H9 (cell line): Measurements from ENCODE around the gene FUT8. TPM values are rescaled to one million over a fixed set of nuclear protein-coding genes. Genes with fewer than 3 reads are reported as not detected.

Experiments used
- DNase-seq: peaks from one replicate; pipeline ENCODE4 v3.0.0-alpha.2; 2017
- H2AFZ ChIP-seq: one replicate; pipeline ENCODE4 v1.6.1; 2013; ENCODE audit warnings: mild to moderate bottlenecking, low read length, control low read depth, moderate library complexity
- H2AK5ac ChIP-seq: 2 replicates; pipeline ENCODE4 v1.6.1; 2013; ENCODE audit warnings: low read length, control low read depth, mixed read lengths; ENCODE audit not compliant: insufficient read length
- H2BK120ac ChIP-seq: one replicate; pipeline ENCODE4 v1.6.1; 2013; ENCODE audit warnings: low read depth, mild to moderate bottlenecking, low read length, control low read depth, inconsistent platforms; ENCODE audit not compliant: poor library complexity, severe bottlenecking
- H2BK12ac ChIP-seq: 2 replicates; pipeline ENCODE4 v1.6.1; 2013; ENCODE audit warnings: low read length, control low read depth, mixed read lengths, low read depth; ENCODE audit not compliant: insufficient read length
- H2BK15ac ChIP-seq: 2 replicates; pipeline ENCODE4 v1.6.1; 2013; ENCODE audit warnings: low read depth, low read length, control low read depth
- H2BK20ac ChIP-seq: one replicate; pipeline ENCODE4 v1.6.1; 2013; ENCODE audit warnings: low read depth, mild to moderate bottlenecking, low read length, control low read depth, inconsistent platforms; ENCODE audit not compliant: poor library complexity, severe bottlenecking
- H2BK5ac ChIP-seq: 2 replicates; pipeline ENCODE4 v1.6.1; 2013; ENCODE audit warnings: low read length, control low read depth, mixed read lengths; ENCODE audit not compliant: insufficient read length
- H3K14ac ChIP-seq: 2 replicates; pipeline ENCODE4 v1.6.1; 2013; ENCODE audit warnings: low read length, control low read depth; ENCODE audit not compliant: insufficient read depth
- H3K18ac ChIP-seq: 2 replicates; pipeline ENCODE4 v1.6.1; 2013; ENCODE audit warnings: low read depth, mild to moderate bottlenecking, mixed read lengths, low read length, control low read depth; ENCODE audit not compliant: insufficient read length
- H3K23ac ChIP-seq: 2 replicates; pipeline ENCODE4 v1.6.1; 2013; ENCODE audit warnings: low read length, control low read depth, mixed read lengths, low read depth; ENCODE audit not compliant: insufficient read length
- H3K23me2 ChIP-seq: 2 replicates; pipeline ENCODE4 v1.6.1; 2013; ENCODE audit warnings: low read depth, mild to moderate bottlenecking, mixed read lengths, low read length, control low read depth; ENCODE audit not compliant: insufficient read length, poor library complexity, severe bottlenecking
- H3K27ac ChIP-seq: 2 replicates; pipeline ENCODE4 v1.5.1; 2013; ENCODE audit warnings: low read length, control low read depth, mixed read lengths, low read depth; ENCODE audit not compliant: insufficient read length
- H3K27me3 ChIP-seq: 2 replicates; pipeline ENCODE4 v1.6.1; 2013; ENCODE audit warnings: low read length, control low read depth, inconsistent platforms; ENCODE audit not compliant: insufficient read depth
- H3K4ac ChIP-seq: 2 replicates; pipeline ENCODE4 v1.6.1; 2013; ENCODE audit warnings: low read depth, mild to moderate bottlenecking, control low read depth, inconsistent platforms, low read length, moderate library complexity
- H3K4me1 ChIP-seq: 2 replicates; pipeline ENCODE4 v1.6.1; 2013; ENCODE audit warnings: low read length, control low read depth, inconsistent platforms; ENCODE audit not compliant: insufficient read depth
- H3K4me2 ChIP-seq: 2 replicates; pipeline ENCODE4 v1.6.1; 2013; ENCODE audit warnings: low read length, control low read depth, mixed read lengths; ENCODE audit not compliant: insufficient read length, insufficient read depth
- H3K56ac ChIP-seq: 2 replicates; pipeline ENCODE4 v1.6.1; 2013; ENCODE audit warnings: low read depth, mild to moderate bottlenecking, mixed read lengths, low read length, control low read depth; ENCODE audit not compliant: insufficient read length
- H3K79me1 ChIP-seq: 2 replicates; pipeline ENCODE4 v1.6.1; 2013; ENCODE audit warnings: low read depth, mild to moderate bottlenecking, moderate library complexity, low read length, control low read depth, inconsistent platforms; ENCODE audit not compliant: insufficient read depth, poor library complexity, severe bottlenecking
- H3K79me2 ChIP-seq: 2 replicates; pipeline ENCODE4 v1.6.1; 2013; ENCODE audit warnings: low read length, control low read depth, inconsistent platforms; ENCODE audit not compliant: insufficient read depth
- H3K9ac ChIP-seq: 2 replicates; pipeline ENCODE4 v1.6.1; 2013; ENCODE audit warnings: low read length, control low read depth, mixed read lengths; ENCODE audit not compliant: insufficient read length; ENCODE audit errors: extremely low read depth
- H3K9me3 ChIP-seq: one replicate; pipeline ENCODE4 v1.6.1; 2013; ENCODE audit warnings: low read depth, low read length, inconsistent platforms; ENCODE audit not compliant: control insufficient read depth
- H3T11ph ChIP-seq: one replicate; pipeline ENCODE4 v1.6.1; 2013; ENCODE audit warnings: mild to moderate bottlenecking, low read length, control low read depth, inconsistent platforms
- H4K20me1 ChIP-seq: one replicate; pipeline ENCODE4 v1.6.1; 2013; ENCODE audit not compliant: control insufficient read depth, insufficient read length, insufficient read depth
- H4K5ac ChIP-seq: 2 replicates; pipeline ENCODE4 v1.6.1; 2013; ENCODE audit warnings: low read depth, mild to moderate bottlenecking, mixed read lengths, low read length, control low read depth; ENCODE audit not compliant: insufficient read length
- H4K8ac ChIP-seq: replicated peaks from 2 replicates; pipeline ENCODE4 v1.6.1; 2013; ENCODE audit warnings: low read length, control low read depth, mixed read lengths, low read depth; ENCODE audit not compliant: insufficient read length
- H4K91ac ChIP-seq: 2 replicates; pipeline ENCODE4 v1.6.1; 2013; ENCODE audit warnings: low read depth, mild to moderate bottlenecking, moderate library complexity, mixed read lengths, low read length, control low read depth; ENCODE audit not compliant: insufficient read length
- H3K27ac Mint-ChIP-seq, 3 experiments: 2 replicates in 2 of 3; 3 replicates in 1 of 3; pipeline ENCODE4 v1.8.0; 2020 to 2021; ENCODE audit warnings: mixed read lengths in 3 of 3, mild to moderate bottlenecking in 1 of 3, moderate library complexity in 1 of 3
- H3K27me3 Mint-ChIP-seq: 2 replicates; pipeline ENCODE4 v1.8.0; 2021; ENCODE audit warnings: low read depth, mild to moderate bottlenecking, moderate library complexity, mixed read lengths
- H3K36me3 Mint-ChIP-seq, 3 experiments: 2 replicates in 2 of 3; 3 replicates in 1 of 3; pipeline ENCODE4 v1.8.0; 2020 to 2021; ENCODE audit warnings: low read depth in 3 of 3, mixed read lengths in 3 of 3; ENCODE audit not compliant: insufficient read depth in 1 of 3
- H3K4me1 Mint-ChIP-seq, 2 experiments: 2 replicates each; pipeline ENCODE4 v1.8.0; 2020; ENCODE audit warnings: mixed read lengths in 2 of 2
- H3K4me3 Mint-ChIP-seq, 2 experiments: 2 replicates in 1 of 2; 3 replicates in 1 of 2; pipeline ENCODE4 v1.8.0; 2020 to 2021; ENCODE audit warnings: mild to moderate bottlenecking in 2 of 2, mixed read lengths in 2 of 2, moderate library complexity in 1 of 2
- H3K9me3 Mint-ChIP-seq, 2 experiments: 2 replicates in 1 of 2; 3 replicates in 1 of 2; pipeline ENCODE4 v1.8.0; 2020; ENCODE audit warnings: mild to moderate bottlenecking in 2 of 2, mixed read lengths in 2 of 2, moderate library complexity in 1 of 2
- CTCF ChIP-seq: fragments of 200-600 bp; sonication (generic); conservative IDR thresholded peaks from 3 replicates; pipeline ENCODE4 v1.8.0; 2021; ENCODE audit warnings: antibody characterized with exemption, mild to moderate bottlenecking
- WGBS: extraction: QIAGEN DNeasy Blood & Tissue Kit; methylation state at CpG from one replicate; pipeline ENCODE4 v1.1.7; 2013; ENCODE audit warnings: missing lambda C conversion rate, low lambda C conversion rate, mixed read lengths; ENCODE audit not compliant: insufficient read length; ENCODE audit errors: extremely low coverage; 5-methylcytosine and 5-hydroxymethylcytosine counted together
- total RNA-seq: library from RNA; stranded (reverse); gene quantifications from 2 replicates; pipeline ENCODE4 v1.2.1, GENCODE V29; 2021

FUT8 gene
- total RNA-seq, 1 experiment from 2014 or later: 44.3 TPM

- no peaks in the 10 kb centered on the region for H3K23me2 ChIP-seq
- H3K27ac ChIP-seq: no peak overlapping the region
- no peak overlapping the region for H3K14ac ChIP-seq
- H4K20me1 ChIP-seq: no peaks in the 10 kb centered on the region
- H2BK12ac ChIP-seq: no peak overlapping the region
- no peak overlapping the region; a peak in 1 of 7 replicates for H3K27ac Mint-ChIP-seq
- H3K79me2 ChIP-seq: no peaks in the 10 kb centered on the region
- H3K9me3 ChIP-seq: no peaks in the 10 kb centered on the region
- no peak overlapping the region for H2BK20ac ChIP-seq
- H4K8ac ChIP-seq: no peak overlapping the region
- peaks cover 3 to 12% (median 6%) of the 10 kb centered on the region in 3 experiments; a peak in 5 of 7 replicates for H3K36me3 Mint-ChIP-seq
- peaks cover 12 to 24% of the 10 kb centered on the region in 2 experiments; a peak in 4 of 5 replicates for H3K9me3 Mint-ChIP-seq
- no peak overlapping the region for H2AK5ac ChIP-seq
- H3K56ac ChIP-seq: no peak overlapping the region
- H2BK15ac ChIP-seq: no peak overlapping the region
- H2AFZ ChIP-seq: no peak overlapping the region
- no peak overlapping the region for H3K4me3 Mint-ChIP-seq
- TF ChIP-seq CTCF: no peak
- H3K18ac ChIP-seq: no peak overlapping the region
- H4K5ac ChIP-seq: no peak overlapping the region
- no peaks in the 10 kb centered on the region for H3K79me1 ChIP-seq
- H3K27me3 Mint-ChIP-seq: peaks cover 91% of the 10 kb centered on the region
- DNase-seq: no peak
- H3K4me2 ChIP-seq: no peak overlapping the region
- H4K91ac ChIP-seq: no peak overlapping the region
- no CpG with 5 or more reads among the region's 3 CpGs for WGBS
- no peak overlapping the region for H3K9ac ChIP-seq
- H3K4ac ChIP-seq: no peak overlapping the region
- H3T11ph ChIP-seq: no peak overlapping the region
- no peak overlapping the region for H2BK120ac ChIP-seq
- H3K4me1 ChIP-seq: no peaks in the 10 kb centered on the region
- H3K27me3 ChIP-seq: peaks cover 23% of the 10 kb centered on the region; the same call in 1 of the 2 replicates
- no peak overlapping the region for H2BK5ac ChIP-seq
- peaks cover 17 to 18% of the 10 kb centered on the region in 2 experiments for H3K4me1 Mint-ChIP-seq
- H3K23ac ChIP-seq: no peak overlapping the region
These were observed 97.3 kb downstream of the FUT8 start for GRCh38 chr14:65509842-65510241.
